ENCODE results near the gene DNAJC3.
"Not testable (repeated sequence)": the region's sequence is repeated elsewhere in the genome, so short reads cannot be mapped to it uniquely, and the experiment has no call there.

DNAJC3 gene, protein sequence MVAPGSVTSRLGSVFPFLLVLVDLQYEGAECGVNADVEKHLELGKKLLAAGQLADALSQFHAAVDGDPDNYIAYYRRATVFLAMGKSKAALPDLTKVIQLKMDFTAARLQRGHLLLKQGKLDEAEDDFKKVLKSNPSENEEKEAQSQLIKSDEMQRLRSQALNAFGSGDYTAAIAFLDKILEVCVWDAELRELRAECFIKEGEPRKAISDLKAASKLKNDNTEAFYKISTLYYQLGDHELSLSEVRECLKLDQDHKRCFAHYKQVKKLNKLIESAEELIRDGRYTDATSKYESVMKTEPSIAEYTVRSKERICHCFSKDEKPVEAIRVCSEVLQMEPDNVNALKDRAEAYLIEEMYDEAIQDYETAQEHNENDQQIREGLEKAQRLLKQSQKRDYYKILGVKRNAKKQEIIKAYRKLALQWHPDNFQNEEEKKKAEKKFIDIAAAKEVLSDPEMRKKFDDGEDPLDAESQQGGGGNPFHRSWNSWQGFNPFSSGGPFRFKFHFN

DNA sequence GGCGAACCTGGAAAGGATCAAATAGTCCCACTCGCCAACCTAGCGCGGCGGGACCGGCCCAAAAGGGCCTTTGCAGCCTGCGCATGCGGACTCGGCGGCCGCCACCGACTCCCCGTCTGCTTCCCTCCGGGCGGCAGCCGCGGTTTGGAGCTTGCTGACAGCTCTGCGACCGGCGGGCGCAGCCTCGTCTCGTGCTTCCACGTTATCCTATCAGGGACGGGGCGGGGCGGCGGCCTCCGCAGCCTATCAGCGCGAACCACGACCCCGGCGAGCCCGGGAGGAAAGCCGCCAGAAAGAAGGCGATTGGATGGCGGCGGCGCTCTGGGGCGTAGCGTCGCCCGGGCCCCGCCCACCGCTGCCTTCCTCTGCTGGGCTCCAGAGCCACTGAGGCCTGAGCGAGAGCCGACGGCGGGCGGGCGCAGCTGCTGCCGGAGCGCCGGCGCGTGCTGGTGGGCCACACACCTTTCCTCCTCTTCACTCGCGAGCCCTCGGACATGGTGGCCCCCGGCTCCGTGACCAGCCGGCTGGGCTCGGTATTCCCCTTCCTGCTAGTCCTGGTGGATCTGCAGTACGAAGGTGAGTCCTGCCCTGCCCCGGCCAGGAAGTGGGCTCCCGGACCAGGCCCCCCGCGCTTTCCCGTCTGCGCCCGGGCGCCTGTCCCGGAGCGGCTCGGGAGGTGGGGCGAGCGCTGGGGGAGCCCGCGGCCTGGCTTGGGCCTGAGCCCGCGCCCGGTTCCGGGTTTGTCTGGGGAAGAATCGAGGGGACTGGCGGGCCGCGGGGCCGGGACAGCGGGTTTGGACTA, at the start of gene DNAJC3:
Gene DNAJC3, plus strand, starts transcription at position 378 of the 802 bp plus-strand sequence. Its CDS starts 117 bp downstream, at position 495.
- DNase-seq (ENCODE audit: low spot score) = peak; percentile 97

DNA sequence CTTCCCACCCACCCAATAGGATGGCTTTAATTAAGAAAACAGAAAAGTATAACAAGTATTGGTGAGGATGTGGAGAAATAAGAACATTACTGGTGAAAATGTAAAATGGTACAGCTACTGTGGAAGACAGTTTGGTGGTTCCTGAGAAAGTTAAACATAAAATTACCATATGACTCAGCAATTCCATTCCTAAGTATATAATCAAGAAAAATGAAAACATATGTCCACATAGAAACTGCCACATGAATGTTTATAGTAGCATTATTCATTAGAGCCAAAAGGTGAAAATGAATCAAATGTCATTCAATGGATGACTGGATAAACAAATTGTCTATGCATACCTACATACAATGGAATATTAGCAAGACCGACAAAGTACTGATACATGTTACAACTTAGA, 49.3 kb upstream of the DNAJC3 start:
- no peak for DNase-seq (ENCODE audit: low spot score)

DNA sequence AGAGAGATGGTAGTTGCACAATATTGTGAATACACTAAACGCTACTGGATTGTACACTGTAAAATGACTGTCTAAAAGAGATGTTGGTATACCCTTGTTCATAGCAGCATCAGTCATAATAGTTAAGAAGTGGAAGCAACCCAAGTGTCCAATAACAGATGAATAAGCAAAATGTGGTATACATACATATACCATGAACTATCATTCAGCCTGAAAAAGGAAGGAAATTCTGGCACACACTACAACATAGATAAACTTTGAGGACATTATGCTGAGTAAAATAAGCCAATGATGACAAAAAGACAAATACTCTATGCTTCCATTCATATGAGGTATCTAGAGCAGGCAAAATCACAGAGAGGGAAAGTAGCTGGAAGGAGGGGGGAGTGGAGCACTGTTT, 48.5 kb upstream of the DNAJC3 start:
- no peak for DNase-seq (ENCODE audit: low spot score)

DNA sequence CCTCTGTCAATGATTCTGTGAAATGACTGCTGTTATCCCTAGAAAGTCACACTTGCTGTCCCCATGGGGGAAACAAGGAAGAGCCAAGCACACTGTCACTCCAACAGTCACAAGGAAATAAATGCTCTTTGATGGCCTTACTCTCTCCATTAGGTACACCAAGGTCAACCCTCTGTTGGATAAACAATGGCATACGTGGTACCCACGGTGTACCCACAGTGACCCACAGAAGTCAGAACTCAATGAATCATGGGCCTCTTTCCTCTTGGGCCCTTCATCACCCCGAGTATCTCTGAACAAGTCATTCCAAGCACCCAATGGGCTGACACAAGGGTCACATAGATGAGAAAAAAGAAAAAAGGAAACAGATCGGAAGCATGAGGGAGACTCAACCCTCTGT, 47.9 kb upstream of the DNAJC3 start:
- no peak for DNase-seq (ENCODE audit: low spot score)

DNA sequence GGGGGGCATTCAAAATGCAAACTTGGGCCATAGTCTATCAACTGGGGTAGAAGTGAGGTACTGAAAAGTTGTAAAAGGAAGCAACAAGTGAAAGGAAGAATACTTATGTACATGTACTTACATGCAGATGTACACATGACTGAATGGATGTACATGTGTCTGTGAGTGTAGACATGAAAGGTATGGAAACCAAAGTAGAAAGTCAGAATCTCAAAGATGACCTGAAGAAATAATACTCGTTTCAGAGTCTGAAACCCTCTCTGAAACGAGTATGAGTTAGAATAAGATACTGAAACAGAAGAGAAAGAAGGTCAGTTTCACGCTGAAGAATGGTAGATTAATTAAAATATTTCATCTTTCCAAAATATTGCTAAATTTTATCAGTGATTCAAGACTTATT, 46.3 kb upstream of the DNAJC3 start:
- no peak for DNase-seq (ENCODE audit: low spot score)

DNA sequence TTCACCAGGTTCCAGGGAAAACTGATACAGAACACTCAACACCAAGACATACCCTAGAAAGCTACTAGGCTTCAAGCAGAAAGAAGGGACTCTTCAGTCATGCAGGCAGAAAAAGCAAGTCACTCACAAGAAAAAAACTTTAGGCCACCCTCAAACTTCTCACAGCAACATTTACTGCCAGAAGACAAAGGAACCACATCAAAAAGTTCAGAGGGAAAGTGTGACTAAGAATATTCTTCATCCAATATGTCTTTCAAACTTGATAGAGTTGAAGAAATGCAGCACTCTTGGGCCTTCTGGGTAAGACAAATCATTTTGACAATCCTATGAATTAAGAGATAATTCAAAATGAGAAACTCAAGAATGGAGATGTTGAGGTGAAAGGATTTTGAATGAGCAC, 40.1 kb upstream of the DNAJC3 start:
- DNase-seq (ENCODE audit: low spot score) = no peak

DNA sequence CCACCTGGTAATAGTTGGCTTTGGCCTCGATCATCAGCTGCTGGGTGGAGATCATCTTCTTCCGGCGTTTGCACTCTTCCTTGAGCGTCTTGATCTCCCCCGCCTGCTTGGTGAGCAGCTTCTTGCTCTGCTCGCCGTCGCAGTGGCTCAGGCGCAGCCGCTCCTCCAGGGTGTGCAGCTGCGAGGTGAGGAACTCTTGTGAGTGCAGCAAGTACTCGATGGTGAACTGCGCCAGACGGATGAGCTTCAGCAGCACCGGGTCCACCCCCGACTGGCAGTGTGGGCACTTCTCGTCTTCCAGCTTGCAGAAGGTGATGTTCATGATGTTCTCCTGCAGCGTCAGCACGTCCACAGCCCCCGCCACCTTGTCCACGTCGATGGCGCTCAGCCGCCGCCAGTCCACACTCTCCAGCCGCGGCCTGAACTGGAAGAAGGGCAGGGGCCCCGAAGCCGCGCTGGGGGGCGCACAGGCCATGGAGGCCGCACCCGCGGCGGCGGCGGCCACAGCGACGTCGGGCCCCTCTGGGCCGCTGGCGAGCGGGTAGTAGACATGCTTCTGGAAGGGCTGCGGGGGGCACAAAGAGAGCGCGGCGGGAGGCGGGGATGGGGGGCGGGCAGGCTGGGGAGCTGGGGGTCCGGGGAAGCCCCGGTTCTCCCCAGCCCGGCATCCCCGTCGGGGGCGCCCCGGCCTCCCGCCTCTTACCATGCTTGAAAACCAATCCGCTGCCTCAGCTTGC, 35.5 kb upstream of the DNAJC3 start:
- DNase-seq (ENCODE audit: low spot score) = no peak

DNA sequence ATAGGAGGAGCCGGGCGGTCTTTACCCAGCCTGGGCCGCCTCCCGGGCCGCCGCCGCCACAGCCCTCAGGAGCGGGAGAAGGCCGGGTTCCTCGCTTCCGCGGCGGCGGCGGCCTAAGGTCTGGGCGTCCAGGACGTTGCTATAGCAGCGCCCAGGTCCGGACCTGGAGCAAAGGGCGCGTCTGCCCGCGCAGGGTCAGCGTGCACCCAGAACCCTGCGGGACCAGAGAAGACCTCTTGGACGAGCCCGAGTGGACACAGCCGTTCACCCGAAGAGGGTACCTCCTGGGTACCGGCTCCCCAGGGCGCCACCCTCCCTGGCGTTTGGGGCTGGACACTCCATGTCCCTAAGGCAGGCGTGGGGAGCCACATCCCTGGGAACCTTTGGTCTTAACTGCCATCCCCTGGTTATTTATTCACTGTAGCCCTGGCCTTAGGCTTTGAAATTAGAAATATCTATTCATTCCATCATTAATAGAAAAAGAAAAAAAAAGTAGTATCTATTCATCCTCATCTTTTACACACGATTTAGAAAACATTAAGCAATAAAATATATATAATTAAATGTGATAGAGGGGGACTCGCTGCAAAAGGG, 34.8 kb upstream of the DNAJC3 start:
- peak; percentile 48 for DNase-seq (ENCODE audit: low spot score)

DNA sequence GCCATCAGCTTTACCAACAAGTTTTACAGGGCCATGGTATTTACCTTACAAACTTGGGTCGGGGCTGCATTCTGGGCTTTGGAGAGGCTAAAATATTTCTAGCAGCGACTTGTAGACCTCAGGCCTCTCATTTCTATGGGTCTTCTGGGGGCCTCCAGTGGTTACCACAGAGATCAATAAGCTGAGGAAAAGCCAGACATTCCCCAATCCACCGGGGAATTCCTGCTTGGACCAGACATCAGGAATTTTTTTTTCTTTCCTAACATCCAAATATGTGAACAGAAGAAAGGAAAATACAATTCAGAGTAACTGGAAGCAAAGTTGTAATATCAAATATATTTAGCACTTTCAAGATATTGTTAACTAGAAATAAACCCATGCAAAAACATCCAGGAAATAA, 33.9 kb upstream of the DNAJC3 start:
- DNase-seq (ENCODE audit: low spot score) = no peak

DNA sequence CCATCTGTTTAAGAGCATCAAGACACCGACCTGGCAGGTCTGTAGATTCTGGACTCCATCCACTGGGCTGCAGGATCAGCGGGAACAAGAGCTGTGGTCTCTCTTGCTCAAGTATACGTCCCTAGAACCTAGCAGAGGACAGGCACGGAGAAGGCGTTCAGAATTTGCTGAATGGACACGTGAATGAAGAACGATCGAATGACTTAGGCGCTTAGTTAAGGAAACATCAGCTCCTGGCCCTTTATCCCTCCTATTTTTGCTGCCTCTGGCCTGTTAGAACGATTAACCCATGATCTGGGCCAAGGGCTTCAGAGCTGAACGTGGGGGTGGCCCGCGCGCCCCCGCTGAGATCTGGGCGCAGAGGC, 33.4 kb upstream of the DNAJC3 start:
- DNase-seq (ENCODE audit: low spot score) = peak; percentile 13

DNA sequence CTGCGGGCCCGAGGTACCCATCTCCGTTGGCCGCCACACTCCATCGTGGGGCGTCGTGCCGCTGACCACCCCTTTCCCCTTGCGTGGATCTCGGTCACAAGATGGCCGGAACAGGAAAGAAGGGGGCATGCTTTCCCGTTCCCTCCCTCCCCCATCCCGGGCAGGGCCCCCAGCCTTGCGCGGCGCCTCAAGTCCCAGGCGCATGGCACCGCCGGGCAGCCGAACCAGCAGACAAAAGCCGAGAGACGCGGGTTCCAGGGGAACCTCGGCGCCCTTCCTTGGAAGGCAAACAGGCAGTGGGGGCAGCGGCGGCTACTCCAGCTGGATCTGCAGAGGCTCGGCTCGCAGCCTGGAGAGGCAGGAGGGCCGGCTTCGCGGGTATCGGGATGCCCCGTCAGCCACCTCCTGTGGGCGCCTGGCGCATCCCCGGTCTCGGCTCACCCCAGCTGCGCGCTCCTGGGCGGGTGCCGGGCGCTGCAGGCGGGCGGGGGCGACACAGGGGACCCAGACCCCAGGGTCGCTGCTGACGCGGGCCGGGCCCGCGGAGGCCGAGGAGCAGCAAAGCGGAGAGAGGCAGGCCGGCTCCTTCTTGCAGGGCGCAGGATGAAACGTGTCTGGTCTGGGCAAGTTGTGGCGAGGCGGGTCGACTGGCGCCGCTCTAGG, 32.9 kb upstream of the DNAJC3 start:
- peak; percentile 16 for DNase-seq (ENCODE audit: low spot score)

DNA sequence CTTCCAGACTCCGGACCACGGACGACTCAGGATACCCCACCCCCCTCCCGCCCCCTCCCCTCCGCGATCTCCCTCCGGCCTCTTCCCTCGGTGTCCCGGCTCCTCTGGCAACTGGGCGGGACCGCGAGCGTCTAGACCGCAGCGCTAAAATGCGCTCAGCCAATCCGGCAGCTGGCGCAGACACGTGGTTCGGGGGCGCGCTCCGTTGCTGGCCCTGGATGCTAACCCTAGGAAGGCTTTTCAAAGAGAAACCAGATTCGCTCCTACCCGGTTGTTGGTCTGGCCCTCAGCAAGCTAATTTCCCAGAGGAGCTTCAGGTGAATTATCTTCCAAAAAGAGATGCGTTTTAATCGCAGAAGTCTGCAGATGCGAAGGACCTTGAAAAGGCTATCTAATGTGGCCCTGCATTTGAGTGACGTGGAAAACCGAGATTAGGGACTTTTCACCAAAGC, 32.3 kb upstream of the DNAJC3 start, which contains the start of gene DZIP1:
Gene DZIP1, minus strand, starts transcription at position 106 of the 452 bp plus-strand sequence. CDS start 2,677 bp downstream, outside the sequence.
- DNase-seq (ENCODE audit: low spot score) = peak; percentile 44

DNA sequence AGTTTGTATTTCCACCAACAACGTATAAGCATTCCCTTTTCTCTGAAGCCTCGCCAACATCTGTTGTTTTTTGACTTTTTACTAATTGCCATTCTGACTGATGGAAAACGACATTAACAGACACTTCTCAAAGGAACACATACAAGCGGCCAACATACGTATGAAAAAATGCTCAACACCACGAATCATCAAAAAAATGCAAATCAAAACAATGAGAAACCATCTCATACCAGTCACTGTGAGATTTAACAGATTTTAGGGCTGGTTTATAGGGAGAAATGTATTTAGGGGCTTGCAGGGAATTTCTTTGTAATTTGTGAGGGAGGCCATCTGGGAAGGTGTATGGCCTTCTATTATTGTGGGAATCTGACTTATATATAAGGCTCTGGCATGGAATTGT, 29.6 kb upstream of the DNAJC3 start:
- no peak for DNase-seq (ENCODE audit: low spot score)

DNA sequence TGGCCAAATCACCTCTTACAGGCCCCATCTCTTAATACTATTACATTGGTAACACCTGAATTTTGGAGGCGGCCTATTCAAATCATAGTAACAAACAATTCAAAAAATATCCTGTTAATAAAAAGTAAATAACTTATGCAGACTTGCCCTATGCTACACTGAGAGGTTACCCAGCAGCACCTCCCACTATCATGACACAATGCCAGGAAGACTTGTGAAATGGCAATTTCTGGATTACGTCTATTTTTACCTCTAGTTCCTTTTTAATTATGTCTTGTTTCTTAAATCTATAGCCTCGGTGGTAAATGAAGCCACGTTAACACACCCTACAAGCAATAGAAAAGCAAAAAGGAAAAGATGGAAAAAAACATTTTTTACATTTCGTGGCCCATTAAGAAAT, 26.2 kb upstream of the DNAJC3 start:
- DNase-seq (ENCODE audit: low spot score) = no peak

DNA sequence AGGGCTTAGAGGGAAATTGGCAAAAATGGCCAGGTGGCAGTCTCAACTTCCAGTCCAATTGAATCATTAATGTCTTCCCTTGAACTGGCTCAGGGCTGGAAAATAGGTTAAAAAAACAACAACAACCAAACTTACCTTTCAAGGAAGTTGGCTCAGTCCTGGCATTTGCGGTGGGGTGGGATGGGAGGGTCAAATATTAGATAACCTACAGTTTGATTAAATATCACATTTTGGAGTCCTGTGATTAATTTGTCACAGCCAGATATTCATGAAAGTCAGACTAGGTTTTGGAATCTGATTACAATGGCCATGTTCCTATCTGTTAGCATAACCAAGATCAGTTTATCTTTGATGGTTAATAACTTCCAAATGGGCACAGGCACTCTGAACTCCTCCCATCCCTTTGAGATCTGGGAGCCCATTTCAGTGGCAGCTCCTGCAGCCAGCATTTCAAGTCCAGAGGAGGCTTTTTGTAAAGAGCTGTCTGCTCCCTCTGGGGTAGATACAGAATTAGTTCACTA, 24.6 kb upstream of the DNAJC3 start:
- no peak for DNase-seq (ENCODE audit: low spot score)

DNA sequence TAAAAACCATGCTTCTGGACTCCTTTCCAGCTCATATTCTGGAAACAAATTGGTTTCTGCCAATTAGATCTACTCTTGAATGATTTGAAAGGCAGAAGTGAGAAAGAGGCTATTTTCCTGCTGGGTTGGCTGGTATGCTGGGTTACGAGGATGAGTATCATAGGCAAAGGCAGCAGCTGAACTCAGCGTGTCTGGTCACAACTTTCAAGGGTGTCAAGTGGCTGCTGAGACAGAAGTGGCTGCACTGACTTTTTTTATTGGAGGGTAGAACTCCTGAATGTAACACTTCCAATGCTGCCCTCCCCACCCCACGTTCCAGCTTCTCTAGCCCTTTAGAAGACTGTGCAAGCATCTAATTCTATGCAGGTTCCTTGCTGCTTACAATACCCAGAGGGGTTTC, 24.1 kb upstream of the DNAJC3 start:
- DNase-seq (ENCODE audit: low spot score) = no peak

DNA sequence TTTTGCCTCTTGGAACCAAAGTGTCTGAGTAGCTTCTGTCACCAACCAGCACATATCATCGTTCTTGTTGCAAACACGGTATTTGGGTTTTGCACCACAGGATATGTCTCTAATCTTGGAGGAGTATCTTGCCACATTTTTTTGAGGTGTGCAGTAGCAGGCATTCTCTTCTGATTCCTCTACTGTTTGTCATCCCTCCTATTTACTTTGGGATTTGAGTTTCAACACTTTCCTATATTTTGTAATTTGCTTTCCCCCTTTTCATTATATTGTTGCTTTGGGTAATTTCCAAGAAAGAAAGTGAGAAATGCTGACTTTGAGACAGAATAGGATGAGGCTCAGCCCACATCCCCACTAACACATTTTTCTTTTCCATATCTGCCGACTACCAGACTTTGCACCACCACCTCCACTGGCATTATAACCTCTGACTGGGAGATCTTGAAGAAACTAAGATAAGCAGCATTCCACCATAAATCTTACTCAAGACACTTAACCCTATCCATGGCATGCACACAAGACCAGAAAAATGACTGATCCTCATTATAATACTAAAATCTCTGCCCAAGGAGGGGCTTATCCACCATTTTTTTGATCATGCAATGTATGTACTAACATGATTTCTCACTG, 20.4 kb upstream of the DNAJC3 start:
- no peak for DNase-seq (ENCODE audit: low spot score)

DNA sequence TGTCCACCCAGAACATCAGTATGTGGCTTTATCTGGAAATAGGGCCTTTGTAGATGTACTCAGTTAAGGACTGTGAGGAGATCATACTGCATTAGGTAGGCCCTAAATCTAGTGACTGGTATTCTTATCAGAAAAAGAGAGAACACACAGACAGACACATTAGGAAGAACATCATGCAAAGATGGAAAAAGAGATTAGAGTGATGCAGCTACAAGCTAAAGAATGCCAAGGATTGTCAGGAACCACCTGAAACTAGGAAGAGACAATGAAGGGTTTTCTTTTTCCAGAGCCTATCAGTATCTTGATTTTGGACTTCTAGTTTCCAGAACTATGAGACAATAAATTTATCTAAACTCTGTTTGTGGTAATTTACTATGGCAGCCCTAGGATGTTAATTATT, 17.4 kb upstream of the DNAJC3 start:
- no peak for DNase-seq (ENCODE audit: low spot score)

DNA sequence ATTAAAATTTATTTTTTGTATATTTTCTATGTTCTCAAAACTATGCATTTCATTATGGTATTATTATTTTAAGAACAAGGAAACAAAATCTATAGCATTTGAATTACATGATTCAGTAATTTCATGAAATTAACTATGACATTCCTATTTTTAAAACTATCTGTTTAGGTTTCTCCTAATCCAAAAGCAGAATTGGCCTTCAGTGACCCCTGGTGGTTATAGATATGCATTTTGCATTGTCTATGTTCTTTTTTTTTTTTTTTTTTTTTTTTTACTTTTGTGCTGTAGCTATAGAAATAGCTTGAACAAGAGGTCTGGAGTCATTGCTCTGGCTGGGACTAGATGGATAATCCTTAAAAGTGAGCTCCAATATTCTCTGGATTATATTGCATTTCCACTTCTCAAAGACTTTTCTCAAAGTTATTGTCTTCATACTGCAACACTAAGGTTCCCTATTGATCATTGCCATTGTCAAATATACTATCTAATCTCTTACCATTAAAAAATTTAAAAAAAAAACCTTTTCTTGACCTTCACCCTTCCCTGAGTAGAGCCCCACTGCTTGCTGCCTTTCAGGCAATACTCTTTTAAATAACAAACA, 15.9 kb upstream of the DNAJC3 start:
- peak; percentile 39 for DNase-seq (ENCODE audit: low spot score)

DNA sequence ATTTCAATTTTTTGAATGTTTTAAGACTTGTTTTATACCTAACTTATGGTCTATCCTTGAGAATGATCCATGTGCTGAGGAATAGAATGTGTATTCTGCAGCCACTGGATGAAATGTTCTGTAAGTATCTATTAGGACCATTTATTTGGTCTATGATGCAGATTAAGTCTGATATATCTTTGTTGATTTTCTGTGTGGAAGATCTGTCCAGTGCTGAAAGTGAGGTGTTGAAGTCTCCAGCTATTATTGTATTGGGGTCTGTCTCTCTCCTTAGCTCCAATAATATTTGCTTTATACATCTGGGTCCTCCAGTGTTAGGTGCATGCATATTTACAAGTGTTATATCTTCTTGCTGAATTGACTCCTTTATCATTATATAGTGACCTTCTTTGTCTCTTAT, 9.7 kb upstream of the DNAJC3 start:
- DNase-seq (ENCODE audit: low spot score) = not testable (repeated sequence)

Data from kidney capillary endothelial cell (primary cell).